GM21526 (cell line): Measurements from ENCODE around the gene OR2V1.

Source experiments
- ATAC-seq: cut with Tn5 transposase; IDR thresholded peaks from one replicate; pipeline ENCODE4 v1.9.1; 2021; ENCODE audit warnings: moderate library complexity; ENCODE audit not compliant: unreplicated experiment, low FRiP score

The OR2V1 gene

DNA sequence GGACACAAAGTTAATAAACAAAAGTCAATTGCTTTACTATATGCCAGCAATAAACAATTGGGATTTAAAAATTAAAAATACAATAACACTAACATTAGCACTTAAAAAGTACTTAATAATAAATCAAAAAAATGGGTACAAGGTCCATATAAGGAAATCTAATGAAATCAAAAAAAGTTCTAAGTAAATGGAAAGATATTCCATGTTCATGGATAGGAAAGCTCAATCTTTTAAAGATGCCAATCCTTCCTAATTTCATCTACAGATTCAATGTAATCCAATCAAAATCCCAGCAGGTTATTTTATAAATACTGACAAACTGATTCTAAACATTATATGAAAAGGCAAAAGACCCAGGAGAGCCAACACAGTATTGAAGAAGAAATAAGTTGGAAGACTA lies 49.0 kb downstream of the OR2V1 start:
- ATAC-seq = no peak

- ATAC-seq = no peak
These were observed 54.0 kb downstream of the OR2V1 start for GRCh38 chr5:181076920-181077319.
